ENCODE results near the gene ZNF521. TPM values are rescaled to one million over a fixed set of nuclear protein-coding genes. Genes with fewer than 3 reads are reported as not detected.

Gene ZNF521
- total RNA-seq, 6 donors from 2014 or later, result 4.7 to 37.7 (median 13.8) TPM

DNA sequence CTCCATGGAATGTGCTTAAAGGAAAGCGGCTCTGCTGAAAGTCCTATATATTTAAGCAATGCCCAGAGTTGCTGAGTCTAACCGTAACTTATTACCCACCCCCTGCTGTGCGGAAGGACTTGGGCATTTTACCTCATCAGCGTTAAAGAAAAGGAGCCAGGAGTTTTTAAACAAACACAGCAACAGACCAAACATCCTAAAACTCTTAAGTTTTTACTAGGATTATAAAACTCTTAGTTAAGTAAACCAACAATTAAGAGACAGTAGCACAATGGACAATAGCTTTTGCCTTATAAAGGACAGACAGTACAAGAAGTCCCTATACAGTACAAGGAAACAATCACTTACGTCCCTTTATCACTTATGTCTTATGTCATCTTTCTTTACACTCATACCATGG, 90.2 kb downstream of the ZNF521 start:
- H3K4me1 ChIP-seq, result no peaks in the 10 kb centered on the region
- TF ChIP-seq EP300 (IDR thresholded peaks at IDR 0.05) (no peak), POLR2AphosphoS5 (IDR thresholded peaks at IDR 0.05) (no peak), POLR2A (IDR thresholded peaks at IDR 0.05) (no peak)
- TF ChIP-seq, protein P1, sequence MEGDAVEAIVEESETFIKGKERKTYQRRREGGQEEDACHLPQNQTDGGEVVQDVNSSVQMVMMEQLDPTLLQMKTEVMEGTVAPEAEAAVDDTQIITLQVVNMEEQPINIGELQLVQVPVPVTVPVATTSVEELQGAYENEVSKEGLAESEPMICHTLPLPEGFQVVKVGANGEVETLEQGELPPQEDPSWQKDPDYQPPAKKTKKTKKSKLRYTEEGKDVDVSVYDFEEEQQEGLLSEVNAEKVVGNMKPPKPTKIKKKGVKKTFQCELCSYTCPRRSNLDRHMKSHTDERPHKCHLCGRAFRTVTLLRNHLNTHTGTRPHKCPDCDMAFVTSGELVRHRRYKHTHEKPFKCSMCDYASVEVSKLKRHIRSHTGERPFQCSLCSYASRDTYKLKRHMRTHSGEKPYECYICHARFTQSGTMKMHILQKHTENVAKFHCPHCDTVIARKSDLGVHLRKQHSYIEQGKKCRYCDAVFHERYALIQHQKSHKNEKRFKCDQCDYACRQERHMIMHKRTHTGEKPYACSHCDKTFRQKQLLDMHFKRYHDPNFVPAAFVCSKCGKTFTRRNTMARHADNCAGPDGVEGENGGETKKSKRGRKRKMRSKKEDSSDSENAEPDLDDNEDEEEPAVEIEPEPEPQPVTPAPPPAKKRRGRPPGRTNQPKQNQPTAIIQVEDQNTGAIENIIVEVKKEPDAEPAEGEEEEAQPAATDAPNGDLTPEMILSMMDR (IDR thresholded peaks at IDR 0.05), result no peak
- ATAC-seq (ENCODE audit: low FRiP score in 2 of 2) (no peak), DNase-seq (no peak)
- H3K4me3 ChIP-seq, result no peak overlapping the region
- H3K27me3 ChIP-seq, result no peaks in the 10 kb centered on the region
- H3K9me3 ChIP-seq, result no peaks in the 10 kb centered on the region
- no peaks in the 10 kb centered on the region for H3K36me3 ChIP-seq
- H3K27ac ChIP-seq, result no peak overlapping the region
- 76 to 78% methylated on average over 5 of the region's 5 CpGs for WGBS, 2 donors

DNA sequence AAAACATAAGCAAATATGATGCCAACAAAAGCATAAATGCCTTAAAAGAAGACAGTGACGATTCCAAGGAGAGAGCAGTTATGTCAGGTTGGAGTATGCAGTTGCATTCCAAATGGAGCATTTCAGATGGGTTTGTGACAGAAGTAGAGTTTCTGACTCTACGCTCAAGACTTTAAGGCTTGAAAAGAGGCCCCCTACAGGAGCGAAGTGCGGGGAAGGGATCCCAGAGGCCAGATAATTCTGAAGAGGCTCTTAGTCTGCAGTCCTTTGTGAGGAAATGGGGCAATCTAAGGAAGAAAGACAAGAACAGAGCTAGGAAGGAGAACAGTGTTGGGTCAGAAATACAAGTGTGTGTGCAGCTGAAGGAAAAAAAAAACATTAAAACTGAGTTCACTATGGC, 95.5 kb downstream of the ZNF521 start:
- Histone ChIP-seq H3K36me3 (no peaks in the 10 kb centered on the region), H3K27me3 (no peaks in the 10 kb centered on the region), H3K4me1 (no peaks in the 10 kb centered on the region), H3K4me3 (no peak overlapping the region), H3K9me3 (no peaks in the 10 kb centered on the region), H3K27ac (no peak overlapping the region)
- 90% methylated on average over 4 of the region's 4 CpGs for WGBS, 2 donors
- TF ChIP-seq POLR2AphosphoS5 (IDR thresholded peaks at IDR 0.05) (no peak), POLR2A (IDR thresholded peaks at IDR 0.05) (no peak), EP300 (IDR thresholded peaks at IDR 0.05) (no peak)
- TF ChIP-seq, protein P1 (IDR thresholded peaks at IDR 0.05), result no peak
- DNase-seq (no peak), ATAC-seq (ENCODE audit: low FRiP score in 2 of 2) (no peak)

DNA sequence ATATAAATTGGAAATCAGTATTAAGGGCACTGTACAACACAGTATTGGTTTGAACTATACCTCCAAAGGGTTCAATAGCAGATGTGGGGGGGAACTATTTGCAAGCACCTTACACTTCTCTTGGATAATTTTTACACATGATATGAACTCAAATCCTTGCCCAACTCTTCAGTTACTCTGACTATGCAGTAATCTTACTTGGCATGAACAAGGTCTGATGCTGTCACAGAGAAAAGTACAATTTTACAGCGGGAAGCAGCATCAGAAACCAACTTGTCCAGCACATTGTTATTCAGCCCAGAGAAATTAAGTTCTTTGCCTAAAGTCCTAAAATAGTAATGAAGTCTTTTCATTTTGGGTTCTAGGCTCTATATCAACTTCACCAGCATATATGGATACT, 98.2 kb downstream of the ZNF521 start:
- WGBS, 2 donors, result 93 to 100% methylated on average over 1 of the region's 1 CpG
- no peaks in the 10 kb centered on the region for H3K27me3 ChIP-seq
- ATAC-seq (ENCODE audit: low FRiP score in 2 of 2), result no peak
- TF ChIP-seq EP300 (IDR thresholded peaks at IDR 0.05), result no peak
- TF ChIP-seq, protein P1 (IDR thresholded peaks at IDR 0.05), result no peak
- no peak for TF ChIP-seq POLR2A (IDR thresholded peaks at IDR 0.05)
- no peak for TF ChIP-seq POLR2AphosphoS5 (IDR thresholded peaks at IDR 0.05)
- peaks cover 0 to under 1% (median 0%) of the 10 kb centered on the region in 4 donors for H3K4me1 ChIP-seq
- no peak for DNase-seq
- H3K4me3 ChIP-seq, result no peak overlapping the region
- no peaks in the 10 kb centered on the region for H3K9me3 ChIP-seq
- H3K36me3 ChIP-seq, result no peaks in the 10 kb centered on the region
- H3K27ac ChIP-seq, result no peak overlapping the region

DNA sequence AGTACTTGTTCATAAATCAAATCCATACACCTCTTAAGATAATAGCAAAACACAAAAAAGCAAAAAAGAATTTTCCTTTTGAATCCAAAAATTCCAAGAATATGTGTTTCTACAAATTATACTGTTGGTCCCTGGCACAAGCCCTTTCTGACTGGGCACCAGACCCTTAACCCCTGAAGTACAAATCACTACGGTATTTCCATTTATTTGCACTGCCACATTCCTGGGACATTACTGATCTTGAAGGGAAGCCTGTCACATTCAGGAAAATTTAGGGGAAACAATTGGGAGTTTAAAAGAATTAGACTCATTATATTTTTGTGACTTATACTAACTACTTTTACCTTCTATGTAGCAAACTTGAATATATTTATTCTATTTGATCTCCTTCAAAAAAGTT, 98.8 kb downstream of the ZNF521 start:
- no peak overlapping the region for H3K4me3 ChIP-seq

DNA sequence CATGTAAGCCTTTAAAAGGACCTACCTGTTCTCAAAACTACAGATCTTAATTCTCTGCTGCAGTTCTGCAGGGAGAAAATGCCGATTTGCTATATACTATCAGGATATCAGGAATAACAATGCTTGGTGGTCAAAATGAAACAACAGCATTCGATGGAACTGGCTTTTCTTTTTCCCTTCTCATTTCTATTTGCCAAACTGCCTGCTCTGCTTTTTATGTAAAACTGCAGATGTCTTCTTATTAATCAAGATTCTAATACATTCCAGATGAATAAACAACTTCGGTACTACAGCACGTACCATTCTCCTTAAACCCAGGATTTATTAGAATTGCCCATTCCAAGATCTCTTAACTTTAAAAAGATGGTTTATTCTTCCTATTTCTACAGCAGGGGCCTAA, 100.9 kb downstream of the ZNF521 start:
- ATAC-seq (ENCODE audit: low FRiP score in 2 of 2) (no peak), DNase-seq (no peak)
- no peak for TF ChIP-seq POLR2A (IDR thresholded peaks at IDR 0.05)
- no peak for TF ChIP-seq EP300 (IDR thresholded peaks at IDR 0.05)
- TF ChIP-seq POLR2AphosphoS5 (IDR thresholded peaks at IDR 0.05), result no peak
- TF ChIP-seq, protein P1 (IDR thresholded peaks at IDR 0.05), result no peak

More for the DNA sequence above, 98.8 kb downstream of the ZNF521 start:
- Histone ChIP-seq H3K36me3 (no peaks in the 10 kb centered on the region), H3K27ac (no peak overlapping the region), H3K9me3 (no peaks in the 10 kb centered on the region), H3K4me1 (peaks cover 0 to 4% (median 0%) of the 10 kb centered on the region in 4 donors), H3K27me3 (no peaks in the 10 kb centered on the region)
- DNase-seq (no peak), ATAC-seq (ENCODE audit: low FRiP score in 2 of 2) (no peak)
- TF ChIP-seq POLR2A (IDR thresholded peaks at IDR 0.05) (no peak), EP300 (IDR thresholded peaks at IDR 0.05) (no peak), POLR2AphosphoS5 (IDR thresholded peaks at IDR 0.05) (no peak)
- TF ChIP-seq, protein P1 (IDR thresholded peaks at IDR 0.05), result no peak
- WGBS, 2 donors, result 70 to 80% methylated on average over 1 of the region's 1 CpG

More for the DNA sequence above, 100.9 kb downstream of the ZNF521 start:
- no peaks in the 10 kb centered on the region for H3K36me3 ChIP-seq
- no peak overlapping the region for H3K4me3 ChIP-seq
- WGBS, 2 donors, result 81 to 88% methylated on average over 4 of the region's 4 CpGs
- no peak overlapping the region for H3K27ac ChIP-seq
- H3K27me3 ChIP-seq, result no peaks in the 10 kb centered on the region
- no peaks in the 10 kb centered on the region for H3K9me3 ChIP-seq
- H3K4me1 ChIP-seq, result peaks cover 0 to 4% (median 0%) of the 10 kb centered on the region in 4 donors

All from upper lobe of left lung (tissue), 6 donors.